ENCODE results near the gene LPP.

Gene LPP

GRCh38 chr3:188169830-188170455 is 16.0 kb downstream of the LPP start:
- no peak for DNase-seq (ENCODE audit: low read depth)

DNA sequence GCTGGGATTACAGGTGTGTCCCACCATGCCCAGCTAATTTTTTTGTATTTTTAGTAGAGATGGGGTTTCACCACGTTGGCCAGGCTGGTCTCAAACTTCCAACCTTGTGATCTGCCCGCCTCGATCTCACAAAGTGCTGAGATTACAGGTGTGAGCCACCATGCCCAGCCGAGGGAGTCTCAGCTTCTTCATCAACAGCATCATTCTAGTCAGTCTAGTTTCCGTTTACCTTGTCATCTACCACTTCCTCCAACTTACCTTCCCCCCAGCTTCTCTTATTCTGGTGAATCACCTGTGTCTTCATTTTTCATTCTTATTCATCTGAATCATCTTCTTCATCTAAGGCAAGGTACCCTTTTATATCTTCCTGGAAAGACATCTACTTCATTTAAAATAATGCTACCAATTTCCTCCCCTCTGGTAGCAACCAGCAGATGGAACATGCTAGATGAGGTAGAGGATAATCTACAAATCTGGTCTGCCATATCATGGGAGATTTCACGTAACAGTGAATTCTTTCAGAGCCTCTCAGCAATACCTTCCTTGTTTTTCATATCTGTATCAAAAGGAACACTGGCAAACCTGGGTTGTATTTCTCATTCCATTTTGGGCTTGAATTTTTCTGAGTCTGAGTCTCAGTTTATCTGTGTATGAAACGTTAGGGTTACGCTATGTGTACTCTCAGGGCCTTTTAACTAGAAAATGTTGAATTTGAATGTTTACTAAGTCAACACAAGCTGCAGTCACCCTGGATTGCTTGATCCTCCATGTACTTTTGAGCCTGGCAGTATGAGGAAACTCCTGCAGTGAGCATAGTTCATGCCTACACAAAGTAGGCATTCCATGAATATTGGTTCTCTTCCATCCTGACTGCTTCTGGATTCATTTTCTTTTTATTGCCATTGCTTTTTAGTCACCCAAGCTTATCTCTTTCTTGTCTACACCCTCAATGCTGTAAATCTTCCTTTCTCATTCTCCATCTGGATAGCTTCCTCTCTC is 16.8 kb downstream of the LPP start:
- DNase-seq (ENCODE audit: low read depth): no peak

DNA sequence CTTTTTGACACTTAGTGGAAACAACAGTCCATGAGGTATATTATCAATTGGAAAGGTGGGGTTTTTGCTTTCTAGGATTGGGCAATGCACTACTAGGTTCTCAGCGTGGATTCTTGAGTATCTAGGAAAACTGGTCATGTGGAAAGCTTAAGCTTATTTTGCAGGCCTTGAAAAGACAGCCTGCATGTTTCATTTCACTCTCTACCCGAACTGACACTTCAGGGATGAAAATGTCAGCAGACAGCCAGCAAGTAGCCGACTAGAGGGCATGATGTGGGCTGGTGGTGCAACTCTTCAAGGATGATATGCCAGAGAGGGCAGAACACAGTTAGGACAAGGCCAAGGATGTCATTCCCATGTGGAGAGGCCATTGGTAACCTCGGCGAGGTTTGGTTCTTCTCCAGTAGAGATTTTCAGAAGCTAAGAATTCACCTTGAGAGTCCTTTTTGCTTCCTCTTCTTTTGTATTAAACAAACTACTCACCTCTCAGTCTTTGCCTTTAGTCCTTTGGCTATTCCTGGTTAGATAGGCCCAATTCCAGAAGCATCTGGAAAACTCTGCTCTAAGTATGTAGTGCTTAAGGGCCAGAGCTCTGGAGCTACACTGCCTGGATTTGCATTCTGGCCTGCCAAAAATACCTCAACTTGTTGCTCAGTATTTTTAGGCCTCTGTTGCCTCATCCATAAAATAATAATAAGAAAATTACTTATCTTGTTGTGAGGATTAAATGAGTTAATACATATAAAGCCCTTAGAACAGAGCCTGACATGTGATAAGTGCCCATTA is 17.9 kb downstream of the LPP start:
- DNase-seq (ENCODE audit: low read depth): no peak

DNA sequence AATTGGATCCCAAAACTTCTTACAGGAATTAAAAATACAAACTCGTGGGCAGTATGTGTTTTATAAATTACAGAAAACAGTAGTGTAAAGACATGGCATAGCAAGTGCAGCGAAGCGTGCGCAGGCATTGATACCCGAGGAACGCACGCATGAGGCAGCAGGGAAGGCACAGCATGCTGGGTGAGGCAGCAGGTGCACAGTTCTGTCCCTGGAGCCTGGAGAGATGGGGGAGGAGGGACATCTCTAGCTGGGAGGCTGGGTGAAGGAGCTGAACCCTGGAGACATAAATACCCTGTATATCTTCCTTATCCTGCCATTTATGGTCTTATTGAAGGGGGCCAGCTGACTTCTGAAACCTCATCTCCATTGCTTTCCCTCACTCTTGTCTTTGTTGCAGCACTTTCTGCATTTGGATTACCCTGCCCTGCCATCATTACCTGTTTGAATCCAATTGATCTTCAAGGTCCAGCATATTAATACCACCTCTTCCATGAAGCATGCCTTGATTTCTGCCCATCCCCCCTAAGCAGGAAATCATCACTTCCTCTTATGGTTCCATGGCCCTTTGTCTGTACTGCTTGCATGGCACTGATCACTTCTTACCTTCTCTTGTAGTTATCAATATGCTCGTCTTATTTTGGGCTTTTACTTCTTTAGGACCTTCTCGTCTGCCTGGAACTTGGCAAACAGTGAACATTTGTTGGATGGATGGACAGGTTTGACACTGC is 20.5 kb downstream of the LPP start:
- DNase-seq (ENCODE audit: low read depth): no peak

DNA sequence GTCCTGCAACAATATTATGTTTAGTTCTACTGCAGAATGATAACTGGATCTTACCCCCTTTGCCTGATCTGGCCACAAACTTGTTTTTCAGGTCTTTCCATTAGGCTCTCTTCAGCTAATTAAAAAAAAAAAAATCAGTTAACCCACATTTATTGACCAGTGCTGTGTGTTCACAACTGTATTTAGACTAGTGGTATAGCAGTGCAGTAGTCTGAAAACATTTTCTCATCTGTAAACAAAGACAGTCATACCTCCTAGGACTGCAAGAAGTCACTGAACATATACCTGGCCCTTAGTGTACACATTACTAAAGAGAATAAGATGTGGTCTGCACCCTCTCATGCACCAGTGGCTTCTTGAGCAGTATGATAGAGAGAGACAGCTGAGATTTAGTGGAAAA is 22.5 kb downstream of the LPP start:
- no peak for DNase-seq (ENCODE audit: low read depth)

GRCh38 chr3:188176884-188177283 is 22.9 kb downstream of the LPP start:
- DNase-seq (ENCODE audit: low read depth): no peak

GRCh38 chr3:188177721-188178120 is 23.8 kb downstream of the LPP start:
- no peak for DNase-seq (ENCODE audit: low read depth)

DNA sequence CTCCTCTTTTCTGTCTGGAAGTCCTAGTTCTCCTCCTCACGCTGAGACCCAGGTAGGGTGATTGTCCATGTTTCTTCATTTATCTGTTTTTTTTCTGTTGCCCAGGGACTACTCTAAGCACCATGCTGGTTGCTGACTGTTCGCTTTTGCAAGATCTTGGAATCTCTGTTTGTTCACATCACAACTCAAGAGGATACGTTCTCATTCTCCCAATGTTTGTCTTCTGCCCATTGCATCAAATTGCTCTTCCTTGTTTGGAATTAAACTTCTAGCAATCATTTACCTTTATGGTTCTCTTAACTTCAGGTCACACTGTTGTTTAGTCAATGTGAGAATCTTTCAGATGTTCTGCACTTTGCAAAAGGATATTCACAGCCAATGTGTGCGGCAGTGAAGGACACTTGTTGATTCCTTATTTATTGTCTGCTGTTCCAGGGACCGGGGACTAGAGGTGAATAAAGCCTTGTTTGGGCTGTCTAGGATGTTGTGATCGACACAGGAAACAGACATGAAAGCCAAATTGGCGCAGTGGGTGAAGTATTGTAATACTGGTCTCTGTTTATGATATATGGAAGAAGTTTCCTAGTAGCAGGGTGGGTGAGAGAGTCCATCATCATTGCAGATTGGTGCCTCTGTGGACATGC is 24.5 kb downstream of the LPP start:
- no peak for DNase-seq (ENCODE audit: low read depth)

DNA sequence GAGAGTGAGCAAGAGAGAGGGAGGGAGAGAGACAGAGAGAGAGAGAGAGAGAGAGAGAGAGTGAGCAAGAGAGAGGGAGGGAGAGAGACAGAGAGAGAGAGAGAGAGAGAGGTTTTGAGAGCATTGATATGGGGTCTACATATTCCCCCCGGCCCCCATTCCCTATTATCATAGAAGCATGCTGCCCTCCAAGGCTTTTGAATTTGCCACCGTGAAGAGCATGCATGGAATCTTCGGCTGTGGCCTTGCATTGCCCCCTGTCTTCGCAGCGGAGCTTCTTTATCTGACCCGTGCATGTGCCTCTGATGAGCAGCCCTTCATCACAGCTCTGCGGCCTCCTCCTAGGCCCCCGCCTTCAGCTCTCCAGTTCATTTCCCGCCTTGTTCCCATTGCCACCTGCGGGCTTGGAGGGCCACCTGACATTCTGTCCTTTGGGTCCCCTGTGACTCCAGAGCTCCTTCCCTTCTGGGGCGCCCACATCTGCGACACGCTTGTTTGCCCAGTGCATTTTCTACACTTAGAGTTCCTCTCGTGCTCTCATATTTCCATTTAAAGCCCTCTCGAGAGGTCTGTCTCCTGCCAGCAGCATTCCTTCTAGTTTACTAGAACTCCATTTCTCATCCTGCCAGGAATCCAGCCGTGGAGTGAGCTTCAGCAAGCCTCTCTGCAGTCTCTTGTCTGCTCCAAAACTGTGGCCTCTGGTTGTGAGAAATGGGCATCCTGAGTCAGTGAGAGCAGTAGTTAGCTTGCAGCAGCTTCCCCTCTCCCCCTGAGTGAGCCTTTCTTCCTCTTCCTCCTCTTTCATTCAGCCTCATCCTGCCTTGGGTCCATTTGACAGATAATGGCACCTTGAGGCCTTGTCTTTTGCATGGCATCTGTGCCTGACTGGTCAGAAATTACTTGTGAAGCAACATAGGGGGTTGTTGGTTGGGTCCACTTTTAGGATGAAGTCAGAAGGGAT is 25.3 kb downstream of the LPP start:
- no peak for DNase-seq (ENCODE audit: low read depth)

DNA sequence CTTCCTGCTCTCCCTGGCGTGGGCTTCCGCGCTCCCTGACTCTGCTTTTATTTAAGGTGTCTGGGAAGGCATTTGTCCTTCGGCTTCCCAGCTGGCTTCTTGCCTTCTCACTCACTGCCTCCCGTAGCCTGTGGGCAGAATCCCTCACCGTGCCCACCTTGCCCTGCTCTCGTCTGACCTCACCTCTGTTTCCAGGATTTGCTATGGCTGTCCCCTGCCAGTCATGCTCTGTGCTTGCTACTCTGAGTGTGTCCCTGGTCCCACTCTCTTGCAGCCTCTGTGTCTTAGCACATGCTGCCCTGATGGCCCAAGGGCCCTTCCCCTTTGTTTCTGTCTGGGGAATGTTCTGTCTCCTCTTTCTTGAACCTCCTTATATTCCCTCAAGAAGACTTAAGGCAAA is 26.2 kb downstream of the LPP start:
- no peak for DNase-seq (ENCODE audit: low read depth)

- DNase-seq (ENCODE audit: low read depth): no peak
Measured at GRCh38 chr3:188183452-188183851, 29.5 kb downstream of the LPP start.

DNA sequence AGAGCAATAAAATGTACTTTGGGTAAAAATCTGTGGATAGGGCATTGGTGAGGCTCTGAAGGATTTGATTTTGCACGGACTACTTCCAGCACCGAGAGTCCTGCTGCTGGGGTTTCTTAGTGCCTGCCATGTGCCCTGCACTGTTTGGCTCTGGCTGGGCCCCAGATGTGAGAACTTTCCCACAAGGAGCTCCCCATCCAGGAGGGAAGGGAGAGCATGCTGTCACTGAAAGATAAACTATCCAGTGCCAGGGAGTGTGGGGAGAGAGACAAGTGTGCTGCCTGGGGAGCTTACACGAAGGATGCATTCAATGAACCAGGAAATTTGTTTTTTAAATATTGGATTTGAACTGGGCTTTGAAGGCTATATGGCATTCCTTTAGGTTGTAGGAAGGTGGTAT is 30.2 kb downstream of the LPP start:
- no peak for DNase-seq (ENCODE audit: low read depth)

DNA sequence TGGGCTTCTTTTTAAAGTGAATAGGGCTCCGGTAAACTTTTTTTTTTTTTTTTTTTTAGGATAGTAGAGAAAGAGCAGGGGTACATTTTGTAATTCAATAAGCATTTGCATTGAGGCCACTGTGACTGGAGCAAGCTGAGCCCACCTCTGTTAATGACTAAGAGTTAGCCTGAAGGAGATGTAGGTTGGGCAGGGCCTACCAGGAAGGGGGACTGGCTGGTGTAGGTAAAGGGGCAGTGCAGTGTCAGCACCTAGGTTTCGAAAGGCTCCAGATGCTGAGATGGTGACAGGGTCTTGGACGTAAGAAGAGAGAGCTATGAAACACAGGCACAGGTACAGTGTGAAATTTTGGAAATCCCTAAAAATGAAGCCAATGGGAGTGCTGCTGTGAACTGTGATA is 30.7 kb downstream of the LPP start:
- DNase-seq (ENCODE audit: low read depth): no peak

GRCh38 chr3:188185717-188186251 is 31.8 kb downstream of the LPP start:
- no peak for DNase-seq (ENCODE audit: low read depth)

DNA sequence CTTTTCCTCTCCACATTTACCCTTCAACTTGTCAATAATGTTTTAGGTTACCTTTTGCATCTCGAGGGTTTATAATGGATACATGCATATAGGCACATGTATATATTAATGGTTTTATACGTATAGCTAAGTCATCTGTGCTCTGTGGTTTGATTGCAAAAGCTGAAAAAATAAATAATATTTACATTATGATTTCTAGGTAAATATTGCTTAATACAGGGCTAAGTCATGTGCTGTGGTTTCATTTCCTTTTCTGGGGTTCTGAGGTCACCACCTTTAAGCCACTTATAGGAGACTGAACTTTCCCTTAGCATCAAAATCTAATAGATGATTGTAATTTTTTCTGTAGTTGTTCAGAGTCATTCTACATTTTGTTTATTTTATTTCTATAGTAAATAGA is 33.1 kb downstream of the LPP start:
- peak; percentile 56 for DNase-seq (ENCODE audit: low read depth)

DNA sequence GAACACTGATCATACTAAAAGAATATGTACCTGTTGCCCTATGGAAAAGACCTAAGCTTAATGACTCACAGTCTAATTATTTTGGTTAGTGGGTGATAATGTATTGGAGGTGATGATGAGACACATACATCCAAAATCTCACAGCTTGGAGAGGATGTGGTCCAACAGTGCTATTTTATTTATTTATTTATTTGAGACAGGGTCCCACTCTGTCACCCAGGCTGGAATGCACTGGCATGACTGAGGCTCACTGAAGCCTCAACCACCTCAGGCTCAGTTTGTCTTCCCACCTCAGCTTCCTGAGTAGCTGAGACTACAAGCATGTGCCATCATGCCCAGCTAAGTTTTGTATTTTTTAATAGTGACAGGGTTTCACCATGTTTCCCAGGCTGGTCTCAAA is 35.0 kb downstream of the LPP start:
- DNase-seq (ENCODE audit: low read depth): no peak

DNA sequence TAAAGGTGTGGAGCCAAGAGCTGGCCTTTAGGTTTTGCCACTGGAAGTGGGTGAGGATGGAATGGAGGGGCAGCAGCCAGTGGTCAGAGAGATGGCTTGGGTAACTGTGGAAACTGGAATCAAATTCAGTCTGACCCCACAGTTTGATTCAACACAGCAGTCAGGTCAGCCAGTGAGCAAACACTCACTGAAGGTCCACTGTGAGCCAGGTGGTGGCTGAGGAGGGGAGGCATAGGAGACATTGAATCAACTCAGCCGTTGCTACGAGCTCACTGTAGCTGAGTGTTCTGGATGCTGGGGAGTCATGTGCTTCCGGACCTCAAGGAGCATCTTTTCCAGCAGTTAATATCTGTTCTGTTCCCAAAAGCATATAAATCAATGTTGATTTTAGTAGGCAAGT is 37.5 kb downstream of the LPP start:
- DNase-seq (ENCODE audit: low read depth): no peak

DNA sequence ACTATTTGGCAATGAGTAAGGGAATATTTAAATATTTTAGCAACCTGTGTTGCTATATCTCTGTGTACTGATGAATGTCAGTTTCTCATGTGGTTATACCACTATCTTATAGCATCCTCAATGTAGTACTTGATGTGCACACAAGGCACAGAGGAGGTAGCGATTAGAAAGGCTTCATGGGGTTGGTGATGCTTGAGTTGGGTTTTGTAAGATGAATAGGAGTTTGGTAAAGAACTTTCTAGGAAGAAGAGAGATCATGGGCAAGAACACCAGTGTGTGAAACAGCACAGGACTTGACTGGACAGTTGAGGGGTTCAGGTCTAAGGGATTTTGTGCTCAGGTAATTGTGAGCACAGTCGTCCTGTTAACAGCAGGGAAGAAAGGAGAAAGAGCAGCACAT is 38.1 kb downstream of the LPP start:
- DNase-seq (ENCODE audit: low read depth): no peak

- DNase-seq (ENCODE audit: low read depth): peak; percentile 65
Measured at GRCh38 chr3:188194332-188194731, 40.4 kb downstream of the LPP start.

Data from ELR (cell line).